ENCODE data around the gene DENND1B.

DNA sequence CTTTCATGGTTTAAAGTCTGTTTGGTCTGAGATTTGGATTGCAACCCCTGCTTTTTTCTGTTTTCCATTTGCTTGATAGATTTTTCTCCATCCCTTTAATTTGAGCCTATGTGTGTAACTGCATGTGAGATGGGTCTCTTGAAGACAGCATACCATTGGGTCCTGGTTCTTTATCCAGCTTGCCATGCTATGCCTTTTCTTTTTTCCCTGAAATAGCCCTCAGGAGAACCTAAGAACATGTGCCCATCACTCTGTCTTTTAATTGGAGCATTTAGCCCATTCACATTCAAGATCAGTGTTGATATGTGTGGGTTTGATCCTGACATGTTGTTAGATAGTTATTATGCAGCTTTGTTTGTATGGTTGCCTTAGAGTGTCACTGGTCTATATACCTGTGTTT is 21.7 kb upstream of the DENND1B start:
- TF ChIP-seq CTCF (IDR thresholded peaks at IDR 0.05; ENCODE audit: low read depth, low read length): no peak
- no peak for TF ChIP-seq EZH2phosphoT487 (IDR thresholded peaks at IDR 0.05; ENCODE audit: low read depth)

Data from OCI-LY3 (cell line).